Suprapubic skin (tissue), 4 donors: ENCODE measurements around the gene FBXO17. TPM values are rescaled to one million over a fixed set of nuclear protein-coding genes. Genes with fewer than 3 reads are reported as not detected.

ENCODE experiments used
- DNase-seq, 2 donors: peaks; one replicate each; pipeline ENCODE4 v3.0.0-alpha.2; 2019; ENCODE audit warnings: low spot score in 2 of 2
- H3K27ac ChIP-seq: fragments of 200-600 bp; sonication (generic); one replicate; pipeline ENCODE4 v1.5.1; 2019
- H3K27me3 ChIP-seq: fragments of 200-600 bp; sonication (generic); one replicate; pipeline ENCODE4 v1.5.1; 2019
- H3K36me3 ChIP-seq: fragments of 200-600 bp; sonication (generic); one replicate; pipeline ENCODE4 v1.5.1; 2019
- H3K4me1 ChIP-seq: fragments of 200-600 bp; sonication (generic); one replicate; pipeline ENCODE4 v1.5.1; 2019
- H3K4me3 ChIP-seq: fragments of 200-600 bp; sonication (generic); one replicate; pipeline ENCODE4 v1.5.1; 2019; ENCODE audit warnings: mild to moderate bottlenecking
- H3K9me3 ChIP-seq: fragments of 200-600 bp; sonication (generic); one replicate; pipeline ENCODE4 v1.5.1; 2019
- EP300 ChIP-seq: sonication (generic); formaldehyde crosslinking; IDR thresholded peaks from one replicate; pipeline ENCODE4 v1.6.1; 2017; ENCODE audit warnings: antibody characterized with exemption
- POLR2A ChIP-seq, 2 donors: fragments of 450-650 bp; IDR thresholded peaks; one replicate each; pipeline ENCODE4 v1.6.1; 2017; ENCODE audit warnings: antibody characterized with exemption in 2 of 2, mild to moderate bottlenecking in 2 of 2, moderate library complexity in 2 of 2
- POLR2AphosphoS5 ChIP-seq, 3 donors: sonication (generic); formaldehyde crosslinking; IDR thresholded peaks; one replicate each; pipeline ENCODE4 v1.6.1; 2017; ENCODE audit warnings: antibody characterized with exemption in 3 of 3
- WGBS: methylation state at CpG from one replicate; pipeline ENCODE4 v1.1.5; 2018; 5-methylcytosine and 5-hydroxymethylcytosine counted together
- total RNA-seq, 4 donors: library from RNA; depleted of rRNA; stranded (reverse); fragments of >200 nt; gene quantifications; one replicate each; pipeline ENCODE4 v1.1.0, GENCODE V29; 2016
- TF ChIP-seq, protein P1 (sequence below), 2 donors: fragments of 200-600 bp in 1 of 2; fragments of 450-650 bp in 1 of 2; sonication (generic) in 1 of 2; IDR thresholded peaks; one replicate each; pipeline ENCODE4 v1.5.1; 2016 to 2019; ENCODE audit warnings: antibody characterized with exemption in 2 of 2, mild to moderate bottlenecking in 1 of 2, moderate library complexity in 1 of 2

The FBXO17 gene
- total RNA-seq, 4 donors from 2014 or later = 11.3 to 35.1 (median 20.4) TPM

DNA sequence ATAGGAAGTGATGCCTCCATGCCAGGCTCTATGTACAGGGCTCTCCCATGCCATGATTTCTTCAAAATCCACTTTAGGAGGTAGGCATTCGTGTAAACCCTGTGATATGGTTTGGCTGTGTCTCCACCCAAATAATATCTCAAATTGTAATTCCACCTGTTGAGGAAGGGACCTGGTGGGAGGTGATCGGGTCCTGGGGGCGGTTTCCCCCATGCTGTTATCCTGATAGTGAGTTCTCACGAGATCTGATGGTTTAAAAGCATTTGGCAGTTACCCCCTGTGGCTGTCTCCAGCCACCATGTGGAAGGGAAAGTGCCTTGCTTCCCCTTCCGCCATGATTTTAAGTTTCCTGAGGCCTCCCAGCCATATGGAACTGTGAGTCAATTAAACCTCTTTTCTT is 53.1 kb downstream of the FBXO17 start:
- H3K4me1 ChIP-seq = no peaks in the 10 kb centered on the region
- no peak overlapping the region for H3K27ac ChIP-seq
- H3K4me3 ChIP-seq = no peak overlapping the region
- H3K27me3 ChIP-seq = no peaks in the 10 kb centered on the region
- H3K9me3 ChIP-seq = no peaks in the 10 kb centered on the region
- DNase-seq = no peak
- peaks cover 32% of the 10 kb centered on the region for H3K36me3 ChIP-seq
- WGBS = 96% methylated on average over 5 of the region's 5 CpGs
- TF ChIP-seq, protein P1, sequence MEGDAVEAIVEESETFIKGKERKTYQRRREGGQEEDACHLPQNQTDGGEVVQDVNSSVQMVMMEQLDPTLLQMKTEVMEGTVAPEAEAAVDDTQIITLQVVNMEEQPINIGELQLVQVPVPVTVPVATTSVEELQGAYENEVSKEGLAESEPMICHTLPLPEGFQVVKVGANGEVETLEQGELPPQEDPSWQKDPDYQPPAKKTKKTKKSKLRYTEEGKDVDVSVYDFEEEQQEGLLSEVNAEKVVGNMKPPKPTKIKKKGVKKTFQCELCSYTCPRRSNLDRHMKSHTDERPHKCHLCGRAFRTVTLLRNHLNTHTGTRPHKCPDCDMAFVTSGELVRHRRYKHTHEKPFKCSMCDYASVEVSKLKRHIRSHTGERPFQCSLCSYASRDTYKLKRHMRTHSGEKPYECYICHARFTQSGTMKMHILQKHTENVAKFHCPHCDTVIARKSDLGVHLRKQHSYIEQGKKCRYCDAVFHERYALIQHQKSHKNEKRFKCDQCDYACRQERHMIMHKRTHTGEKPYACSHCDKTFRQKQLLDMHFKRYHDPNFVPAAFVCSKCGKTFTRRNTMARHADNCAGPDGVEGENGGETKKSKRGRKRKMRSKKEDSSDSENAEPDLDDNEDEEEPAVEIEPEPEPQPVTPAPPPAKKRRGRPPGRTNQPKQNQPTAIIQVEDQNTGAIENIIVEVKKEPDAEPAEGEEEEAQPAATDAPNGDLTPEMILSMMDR (IDR thresholded peaks at IDR 0.05) = no peak
- no peak for TF ChIP-seq POLR2A (IDR thresholded peaks at IDR 0.05)
- TF ChIP-seq POLR2AphosphoS5 (IDR thresholded peaks at IDR 0.05) = no peak
- no peak for TF ChIP-seq EP300

DNA sequence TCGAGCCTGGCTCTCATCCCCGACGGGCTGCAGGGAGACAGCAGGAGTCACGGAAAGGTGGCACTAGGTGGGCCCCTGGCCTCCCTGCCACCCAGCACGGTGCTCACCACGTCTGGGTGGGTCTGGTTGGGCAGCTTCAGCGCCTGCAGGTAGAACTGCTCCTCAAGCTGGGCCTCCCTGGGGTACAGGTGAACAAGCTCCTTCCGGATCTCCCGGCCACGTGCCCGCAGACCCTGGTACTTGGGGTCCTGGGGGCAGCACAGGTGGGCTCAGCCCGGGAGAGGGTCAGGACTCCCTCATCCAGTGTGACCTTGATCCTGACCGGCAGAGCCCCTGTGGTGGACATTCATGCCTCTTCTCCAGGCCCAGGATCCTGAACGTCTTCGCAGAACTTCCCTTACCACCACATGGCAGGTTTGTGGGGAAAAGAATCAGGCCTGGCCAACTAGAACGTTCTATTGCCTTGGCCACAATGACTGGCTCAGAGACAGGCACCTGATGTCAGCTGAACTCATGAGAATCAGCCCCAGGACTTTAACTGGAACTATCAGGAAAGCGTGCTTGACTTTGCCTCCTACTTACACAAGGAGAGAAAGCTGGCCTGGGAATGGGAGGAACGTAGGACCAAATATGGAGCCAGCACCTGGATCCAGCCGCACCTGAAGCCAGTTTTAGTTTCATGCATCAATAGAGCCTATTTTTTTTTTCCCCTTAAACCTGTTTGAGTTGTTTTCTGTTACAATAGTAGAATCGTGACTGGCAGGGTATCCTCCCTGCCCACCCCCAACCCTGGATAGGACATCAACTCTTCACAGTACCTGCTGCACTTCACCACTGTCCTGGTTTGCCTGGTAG is 53.9 kb downstream of the FBXO17 start:
- WGBS = 83% methylated on average over 13 of the region's 20 CpGs
- no peak overlapping the region for H3K27ac ChIP-seq
- H3K4me1 ChIP-seq = no peaks in the 10 kb centered on the region
- no peak overlapping the region for H3K4me3 ChIP-seq
- H3K9me3 ChIP-seq = no peaks in the 10 kb centered on the region
- H3K27me3 ChIP-seq = no peaks in the 10 kb centered on the region
- H3K36me3 ChIP-seq = peaks cover 32% of the 10 kb centered on the region
- no peak for TF ChIP-seq EP300
- no peak for TF ChIP-seq POLR2A (IDR thresholded peaks at IDR 0.05)
- TF ChIP-seq POLR2AphosphoS5 (IDR thresholded peaks at IDR 0.05) = no peak
- TF ChIP-seq, protein P1 (IDR thresholded peaks at IDR 0.05) = no peak
- no peak for DNase-seq

DNA sequence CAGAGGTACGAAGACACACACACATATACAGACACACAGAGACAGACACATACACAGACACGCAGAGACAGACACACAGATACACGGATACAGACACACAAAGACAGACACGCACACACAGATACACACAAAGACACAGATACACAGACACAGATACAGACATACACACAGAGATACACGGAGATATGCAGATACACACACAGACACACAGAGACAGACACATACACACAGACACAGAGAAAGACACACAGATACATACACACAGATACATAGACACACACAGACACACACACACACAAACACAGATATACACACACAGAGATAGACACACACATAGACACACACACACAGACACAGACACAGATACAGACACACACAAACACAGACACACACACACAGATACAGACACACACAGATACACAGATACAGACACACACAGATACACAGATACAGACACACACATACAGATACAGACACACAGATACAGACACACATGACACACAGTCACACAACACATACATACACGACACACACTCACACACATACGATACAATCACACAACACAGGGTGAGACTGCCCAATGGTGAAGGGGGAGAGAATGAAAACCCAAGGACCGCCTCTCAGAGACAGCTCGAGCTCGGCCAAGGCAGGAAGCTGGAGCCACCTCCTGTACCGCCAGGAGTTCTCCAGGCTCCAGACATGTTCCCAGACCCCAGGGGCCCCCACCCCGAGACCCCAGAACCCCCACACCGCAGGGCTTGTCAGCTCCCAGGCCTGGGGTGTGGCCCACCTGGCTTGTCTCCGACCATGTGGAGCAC is 54.7 kb downstream of the FBXO17 start:
- no peak overlapping the region for H3K27ac ChIP-seq
- WGBS = 56% methylated on average over 7 of the region's 14 CpGs
- H3K4me1 ChIP-seq = no peaks in the 10 kb centered on the region
- DNase-seq = no peak
- TF ChIP-seq EP300 = no peak
- TF ChIP-seq POLR2A (IDR thresholded peaks at IDR 0.05) = no peak
- no peak for TF ChIP-seq POLR2AphosphoS5 (IDR thresholded peaks at IDR 0.05)
- TF ChIP-seq, protein P1 (IDR thresholded peaks at IDR 0.05) = no peak
- H3K9me3 ChIP-seq = no peaks in the 10 kb centered on the region
- H3K4me3 ChIP-seq = no peak overlapping the region
- peaks cover 32% of the 10 kb centered on the region for H3K36me3 ChIP-seq
- H3K27me3 ChIP-seq = no peaks in the 10 kb centered on the region

DNA sequence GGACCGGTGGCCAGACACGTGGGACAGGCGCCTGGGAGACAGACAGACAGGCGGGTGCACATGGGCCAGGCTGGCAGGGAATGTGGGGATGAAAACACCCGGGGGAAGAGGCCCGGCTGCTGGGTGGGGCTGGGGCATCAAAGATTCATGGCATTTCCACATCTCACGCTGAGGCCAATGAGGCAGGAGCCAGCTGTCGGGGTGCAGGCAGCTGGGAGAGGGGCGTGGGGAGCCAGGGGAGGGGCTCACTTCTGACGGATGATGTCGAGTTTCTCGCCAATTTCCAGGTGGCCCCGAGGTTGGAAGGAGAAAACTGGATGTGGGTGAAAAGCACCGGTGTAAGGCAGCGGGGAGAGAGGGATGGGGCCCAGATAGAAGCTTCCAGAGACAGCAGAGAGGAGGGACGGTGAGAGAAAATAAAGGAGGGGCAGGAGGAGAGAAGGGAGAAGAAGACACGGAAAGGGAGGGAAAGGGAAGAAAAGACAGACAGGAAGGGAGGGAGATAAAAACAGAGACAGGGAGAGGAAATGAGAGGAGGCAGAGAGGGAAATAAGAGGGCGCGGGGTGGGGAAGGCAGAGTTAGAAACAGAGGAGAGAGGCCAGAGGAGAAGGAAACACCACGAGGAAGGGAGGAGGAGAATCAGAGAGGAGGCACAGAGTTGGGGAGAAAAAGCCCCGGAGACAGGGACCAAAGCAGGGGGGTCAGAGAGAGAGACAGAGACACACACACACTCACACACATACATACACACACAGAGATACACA is 55.5 kb downstream of the FBXO17 start:
- Histone ChIP-seq H3K27ac (no peak overlapping the region), H3K9me3 (no peaks in the 10 kb centered on the region), H3K27me3 (no peaks in the 10 kb centered on the region), H3K4me1 (no peaks in the 10 kb centered on the region), H3K36me3 (peaks cover 31% of the 10 kb centered on the region), H3K4me3 (no peak overlapping the region)
- TF ChIP-seq EP300 (no peak), POLR2AphosphoS5 (IDR thresholded peaks at IDR 0.05) (no peak), POLR2A (IDR thresholded peaks at IDR 0.05) (no peak)
- TF ChIP-seq, protein P1 (IDR thresholded peaks at IDR 0.05) = no peak
- no peak for DNase-seq
- WGBS = 43% methylated on average over 21 of the region's 21 CpGs
